Measurements from ENCODE around the gene PRR36.
"Not testable (repeated sequence)": the region's sequence is repeated elsewhere in the genome, so short reads cannot be mapped to it uniquely, and the experiment has no call there.

PRR36 gene

DNA sequence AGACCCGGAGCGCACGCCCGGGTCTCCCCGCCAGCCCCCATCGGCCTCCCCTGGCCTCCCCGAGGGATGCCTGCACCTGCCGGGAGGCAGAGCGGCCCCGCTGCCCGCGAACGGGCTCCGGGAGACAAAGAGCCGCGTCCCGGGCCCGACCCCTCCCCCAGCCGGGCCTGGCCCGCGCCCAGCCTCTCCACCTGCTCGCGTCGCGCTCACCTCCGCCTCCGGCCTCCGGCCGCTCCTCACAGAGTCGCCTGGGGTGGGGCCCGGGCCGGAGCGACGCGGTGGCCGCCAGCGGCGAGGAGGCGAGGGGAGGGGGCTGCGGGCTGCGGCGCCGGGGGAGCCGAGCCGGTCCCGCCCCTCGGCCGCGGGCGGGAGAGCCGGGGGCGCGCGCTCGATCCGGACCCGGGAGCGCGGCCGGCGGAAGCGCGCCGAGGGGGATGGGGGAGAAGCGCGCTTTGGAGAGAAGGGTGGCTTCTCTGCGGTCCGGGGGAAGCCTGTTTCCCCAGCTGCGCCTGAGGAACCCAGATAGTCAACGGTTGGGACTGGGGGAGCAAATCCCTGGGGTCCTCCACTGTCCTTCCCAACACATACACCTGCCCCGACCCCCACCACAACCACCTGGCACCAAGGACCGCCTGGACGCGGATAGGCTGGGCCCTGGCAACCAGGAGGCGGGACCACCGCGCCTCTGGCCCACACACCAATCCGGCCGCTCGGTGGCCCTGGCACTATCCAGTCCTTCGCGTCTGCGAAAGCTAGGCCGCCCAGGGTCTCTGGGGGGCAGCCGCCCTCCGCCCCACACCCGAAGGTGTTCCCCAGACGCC lies at the start of gene PRR36:
Gene PRR36 (minus strand): TSS at position 315 of the 821 bp plus-strand sequence. CDS start 701 bp downstream, outside the sequence.
- no peak for DNase-seq

DNA sequence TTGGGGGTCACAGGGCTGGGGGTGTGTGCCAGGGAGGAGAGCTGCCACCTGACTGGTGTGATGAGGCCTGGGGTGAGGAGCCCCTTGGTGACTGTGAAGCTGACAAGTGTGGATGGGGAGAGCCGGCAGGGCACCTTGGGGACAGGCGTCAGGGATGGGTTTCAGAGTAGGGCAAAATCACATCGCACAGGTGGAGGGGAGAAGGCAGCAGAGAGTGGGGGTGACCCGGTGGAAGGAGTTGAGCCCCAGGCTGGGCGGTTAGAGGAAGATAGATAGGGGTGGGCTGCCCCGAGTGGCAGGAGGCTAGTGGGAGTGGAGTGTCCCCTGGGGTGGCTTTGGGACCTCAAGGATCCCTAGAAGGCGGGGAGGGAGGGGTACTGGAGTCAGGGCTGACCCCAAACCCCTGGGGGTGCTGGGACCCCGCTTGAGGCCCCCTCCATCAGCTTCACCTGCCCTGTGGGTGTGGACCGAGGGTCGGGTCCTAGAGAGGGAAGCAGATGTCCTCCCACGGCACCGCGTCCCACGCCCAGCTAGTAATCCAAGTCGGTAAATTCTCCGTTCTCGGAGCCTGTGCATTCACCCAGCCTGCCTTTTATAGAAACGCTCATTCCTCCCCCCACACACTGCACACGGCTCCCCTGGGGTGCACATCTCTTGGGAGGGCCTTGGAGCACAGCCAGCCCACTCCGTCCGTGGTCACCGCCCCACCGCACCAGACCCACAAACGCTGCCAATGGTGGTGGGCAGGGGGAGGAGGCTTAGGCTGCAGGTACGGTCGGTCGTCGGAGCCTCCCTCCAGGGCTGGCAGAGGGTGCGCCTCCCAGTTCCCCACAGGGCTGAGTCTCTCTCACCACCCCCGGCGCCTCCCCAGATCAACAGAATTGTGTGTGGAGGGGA lies 49.4 kb upstream of the PRR36 start:
- DNase-seq: no peak

DNA sequence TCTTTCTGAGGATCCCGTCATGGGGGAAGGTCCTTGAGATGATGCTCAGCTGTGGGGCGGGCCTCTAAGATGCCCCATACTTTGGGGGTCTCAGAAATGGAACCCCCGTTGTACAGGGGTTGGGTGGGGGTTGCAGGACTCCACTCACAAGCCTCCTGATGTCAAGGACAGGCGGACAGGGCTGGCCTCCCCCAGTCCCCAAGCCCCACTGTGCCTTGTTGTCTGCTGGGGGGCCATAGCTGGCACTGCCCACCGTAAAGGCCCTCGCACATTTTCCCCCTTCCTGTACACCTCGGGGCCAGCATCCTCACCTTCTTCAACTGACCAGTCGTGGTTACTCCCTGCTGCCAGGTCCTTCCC lies 48.6 kb upstream of the PRR36 start:
- no peak for DNase-seq

DNA sequence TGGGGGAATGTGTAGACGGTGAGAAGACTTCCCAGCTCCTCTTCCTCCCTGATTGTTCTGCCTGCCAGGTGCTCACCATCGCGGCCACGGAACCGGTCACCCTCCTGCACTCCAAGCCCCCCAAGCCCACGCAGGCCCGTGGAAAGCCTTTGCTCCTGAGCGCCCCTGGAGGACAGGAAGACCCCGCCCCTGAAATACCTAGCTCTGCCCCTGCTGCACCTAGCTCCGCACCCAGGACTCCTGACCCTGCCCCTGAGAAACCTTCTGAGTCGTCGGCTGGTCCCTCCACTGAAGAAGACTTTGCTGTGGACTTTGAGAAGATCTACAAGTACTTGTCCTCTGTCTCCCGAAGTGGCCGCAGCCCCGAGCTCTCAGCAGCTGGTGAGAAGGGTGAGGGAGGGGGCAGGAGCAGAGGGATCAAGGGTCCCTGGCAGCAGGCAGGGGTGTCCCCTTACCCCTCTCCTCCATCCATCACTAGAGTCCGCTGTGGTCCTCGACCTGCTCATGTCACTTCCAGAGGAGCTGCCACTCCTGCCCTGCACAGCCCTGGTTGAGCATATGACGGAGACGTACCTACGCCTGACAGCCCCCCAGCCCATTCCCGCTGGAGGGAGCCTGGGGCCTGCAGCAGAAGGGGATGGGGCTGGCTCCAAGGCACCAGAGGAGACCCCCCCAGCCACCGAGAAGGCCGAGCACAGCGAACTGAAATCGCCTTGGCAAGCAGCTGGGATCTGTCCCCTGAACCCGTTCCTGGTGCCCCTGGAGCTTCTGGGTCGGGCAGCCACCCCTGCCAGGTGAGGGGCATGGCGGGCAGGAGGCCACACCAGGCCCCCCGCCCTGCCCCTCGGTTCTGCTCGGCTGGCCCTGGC lies 48.0 kb upstream of the PRR36 start:
- no peak for DNase-seq

DNA sequence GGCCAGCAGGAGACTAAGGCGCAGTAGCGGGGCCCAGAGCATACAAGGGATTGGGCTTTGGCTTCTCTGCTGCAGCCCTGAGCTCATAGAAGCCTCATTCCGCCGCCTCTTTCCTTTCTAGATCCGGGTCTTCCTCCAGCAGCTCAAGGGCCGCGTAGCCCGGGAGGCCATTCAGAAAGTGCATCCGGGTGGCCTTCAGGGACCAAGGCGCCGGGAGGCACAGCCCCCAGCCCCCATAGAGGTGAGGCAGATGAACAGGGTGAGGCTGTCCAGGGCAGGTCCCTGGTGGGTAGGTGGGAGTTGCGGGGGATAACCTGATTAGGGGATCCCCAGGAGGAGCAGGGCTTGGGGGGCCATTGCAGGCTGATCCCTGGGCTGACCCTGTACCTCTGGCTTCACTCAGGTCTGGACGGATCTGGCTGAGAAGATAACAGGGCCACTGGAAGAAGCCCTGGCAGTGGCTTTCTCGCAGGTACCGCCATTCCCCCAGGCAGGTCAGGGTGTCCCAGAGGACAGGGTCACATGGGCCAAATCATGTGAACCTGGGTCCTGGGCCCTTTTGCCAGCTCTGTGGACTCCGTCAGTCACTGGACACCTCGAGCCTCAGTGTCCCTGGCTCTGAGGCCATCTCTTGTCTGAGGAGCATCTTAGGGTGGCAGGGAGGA lies 47.2 kb upstream of the PRR36 start:
- DNase-seq: no peak

DNA sequence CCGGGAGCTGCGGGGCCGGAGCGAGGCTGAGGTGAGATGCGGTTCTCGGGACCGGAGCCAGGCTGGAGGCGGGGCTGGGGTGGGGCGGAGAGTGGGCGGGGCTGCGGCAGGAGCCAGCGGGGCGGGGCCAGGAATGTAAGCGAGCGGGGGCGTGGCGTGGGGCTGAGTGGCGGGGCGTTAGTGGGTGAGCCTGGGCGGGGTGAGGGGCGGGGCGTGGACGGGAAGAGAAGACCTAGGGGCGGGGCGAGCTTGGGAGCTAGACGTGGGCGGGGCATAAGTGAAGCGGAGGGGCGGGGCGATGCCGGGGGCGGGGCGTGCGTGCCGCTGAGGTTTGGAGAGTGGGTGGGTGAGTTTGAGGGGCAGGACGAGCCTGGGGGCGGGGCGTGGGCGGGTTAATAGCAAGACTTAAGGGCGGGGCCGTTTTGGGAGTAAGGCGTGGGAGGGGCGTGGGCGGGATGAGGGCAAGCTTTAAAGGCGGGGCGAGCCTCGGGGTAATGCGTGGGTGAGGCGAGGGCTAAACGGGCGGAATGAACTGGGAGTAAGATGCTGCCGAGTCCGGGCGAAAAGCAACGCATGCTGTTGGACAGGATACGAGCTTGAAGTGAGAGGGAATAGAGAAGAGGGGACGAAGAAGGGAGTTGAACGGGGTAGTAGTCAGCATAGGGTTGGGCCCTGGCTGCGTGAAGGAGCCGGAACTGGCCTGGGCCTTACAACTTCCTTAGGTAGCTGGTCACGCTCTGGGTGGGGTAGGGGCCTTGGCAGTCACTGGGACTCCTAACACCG lies 46.5 kb upstream of the PRR36 start:
- DNase-seq: peak; percentile 95

DNA sequence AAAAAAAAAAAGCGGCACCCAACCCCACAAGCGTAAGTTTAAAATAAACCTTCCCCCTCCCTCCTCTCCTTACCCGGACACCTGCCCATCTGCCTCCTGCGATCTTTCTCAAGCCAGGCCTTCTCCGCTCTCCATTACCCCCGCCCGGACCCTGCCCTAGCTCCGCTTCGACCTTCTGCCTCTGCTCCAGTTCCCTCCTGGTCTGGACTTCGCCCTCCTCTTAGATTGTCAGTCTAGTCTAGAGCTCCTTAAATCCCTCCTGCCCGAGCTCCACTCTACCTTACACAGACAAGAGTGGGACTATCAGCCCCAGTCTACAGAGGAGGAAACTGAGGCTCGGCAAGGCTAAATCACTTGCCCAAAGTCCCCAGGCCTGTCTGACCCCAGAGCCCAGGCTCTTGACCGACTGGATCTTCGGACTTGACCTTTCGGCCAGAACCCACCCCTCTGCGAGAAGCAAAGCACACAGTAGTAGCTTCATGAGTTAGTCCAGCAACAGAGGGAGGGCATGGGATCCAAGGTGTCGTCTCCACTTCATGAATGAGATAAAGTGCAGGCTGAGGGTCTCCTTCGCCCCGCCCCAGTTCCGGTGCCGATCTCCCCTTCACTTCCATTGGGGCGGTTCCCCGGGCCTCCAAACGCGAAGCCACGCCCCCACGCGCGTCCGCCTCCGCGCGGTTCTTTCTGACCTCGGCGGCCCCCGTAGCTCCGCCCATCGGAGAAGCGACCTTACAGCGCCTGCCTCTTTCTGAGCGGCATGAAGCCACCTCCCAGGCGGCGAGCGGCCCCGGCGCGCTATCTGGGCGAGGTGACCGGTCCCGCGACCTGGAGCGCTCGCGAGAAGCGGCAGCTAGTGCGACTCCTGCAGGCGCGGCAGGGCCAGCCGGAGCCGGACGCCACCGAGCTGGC lies 45.7 kb upstream of the PRR36 start, which contains the start of gene SNAPC2:
Gene SNAPC2 (plus strand): TSS at position 729 of the 909 bp plus-strand sequence. CDS start 29 bp downstream, at position 758.
- peak; percentile 94 for DNase-seq

DNA sequence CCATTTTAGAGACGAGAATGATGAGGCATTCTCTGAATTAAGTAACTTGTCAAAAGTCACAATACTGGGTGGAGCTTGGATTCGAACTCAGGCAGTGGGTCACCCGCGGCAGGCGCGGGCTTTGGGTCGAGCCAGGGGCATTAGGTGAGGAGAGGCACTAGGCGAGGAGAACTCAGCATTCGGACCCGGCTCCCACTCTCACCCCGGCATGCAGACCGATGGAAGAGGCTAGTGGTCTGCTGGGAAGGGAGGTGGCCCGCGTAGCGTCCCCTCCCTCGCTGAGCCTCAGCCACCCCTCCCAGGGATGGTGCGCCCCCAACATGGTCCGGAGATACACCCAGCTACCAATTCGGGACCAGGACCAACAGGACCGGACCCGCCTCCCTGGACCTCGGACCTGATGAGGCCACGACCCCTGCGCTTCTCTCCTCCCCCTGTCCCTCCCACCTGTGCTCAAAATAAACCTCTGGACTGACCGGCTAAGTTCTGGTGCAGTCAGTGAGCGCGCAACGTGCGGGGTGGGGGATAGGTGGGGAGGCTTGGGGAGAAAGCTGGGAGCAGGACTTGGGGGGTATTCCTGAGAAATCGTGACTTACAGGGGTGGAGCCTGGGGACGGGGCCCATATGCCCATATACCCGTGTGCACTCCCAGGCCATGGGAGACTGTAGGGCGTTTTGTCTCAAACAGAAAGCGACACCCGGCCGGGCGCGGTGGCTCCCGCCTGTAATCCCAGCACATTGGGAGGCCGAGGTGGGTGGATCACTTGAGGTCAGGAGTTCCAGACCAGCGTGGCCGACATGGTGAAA lies 44.6 kb upstream of the PRR36 start:
- DNase-seq: peak; percentile 29

DNA sequence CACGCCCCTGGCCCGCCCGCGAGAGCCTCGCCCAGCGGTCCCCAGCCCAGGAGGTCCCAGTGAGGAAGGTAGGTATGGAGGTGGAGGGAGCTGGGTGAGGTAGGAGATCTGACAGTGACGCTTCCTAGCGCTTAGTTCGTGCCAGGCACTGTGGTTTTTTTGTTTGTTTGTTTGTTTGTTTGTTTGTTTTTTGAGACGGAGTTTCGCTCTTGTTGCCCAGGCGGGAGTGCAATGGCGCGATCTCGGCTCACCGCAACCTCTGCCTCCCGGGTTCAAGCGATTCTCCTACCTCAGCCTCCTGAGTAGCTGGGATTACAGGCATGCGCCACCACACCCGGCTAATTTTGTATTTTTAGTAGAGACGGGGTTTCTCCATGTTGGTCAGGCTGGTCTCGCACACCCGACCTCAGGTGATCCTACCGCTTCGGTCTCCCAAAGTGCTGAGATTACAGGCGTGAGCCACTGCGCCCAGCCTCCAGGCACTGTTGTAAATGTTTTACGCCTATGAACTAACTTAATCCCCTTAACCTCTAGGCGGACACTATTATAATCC lies 43.9 kb upstream of the PRR36 start:
- not testable (repeated sequence) for DNase-seq

DNA sequence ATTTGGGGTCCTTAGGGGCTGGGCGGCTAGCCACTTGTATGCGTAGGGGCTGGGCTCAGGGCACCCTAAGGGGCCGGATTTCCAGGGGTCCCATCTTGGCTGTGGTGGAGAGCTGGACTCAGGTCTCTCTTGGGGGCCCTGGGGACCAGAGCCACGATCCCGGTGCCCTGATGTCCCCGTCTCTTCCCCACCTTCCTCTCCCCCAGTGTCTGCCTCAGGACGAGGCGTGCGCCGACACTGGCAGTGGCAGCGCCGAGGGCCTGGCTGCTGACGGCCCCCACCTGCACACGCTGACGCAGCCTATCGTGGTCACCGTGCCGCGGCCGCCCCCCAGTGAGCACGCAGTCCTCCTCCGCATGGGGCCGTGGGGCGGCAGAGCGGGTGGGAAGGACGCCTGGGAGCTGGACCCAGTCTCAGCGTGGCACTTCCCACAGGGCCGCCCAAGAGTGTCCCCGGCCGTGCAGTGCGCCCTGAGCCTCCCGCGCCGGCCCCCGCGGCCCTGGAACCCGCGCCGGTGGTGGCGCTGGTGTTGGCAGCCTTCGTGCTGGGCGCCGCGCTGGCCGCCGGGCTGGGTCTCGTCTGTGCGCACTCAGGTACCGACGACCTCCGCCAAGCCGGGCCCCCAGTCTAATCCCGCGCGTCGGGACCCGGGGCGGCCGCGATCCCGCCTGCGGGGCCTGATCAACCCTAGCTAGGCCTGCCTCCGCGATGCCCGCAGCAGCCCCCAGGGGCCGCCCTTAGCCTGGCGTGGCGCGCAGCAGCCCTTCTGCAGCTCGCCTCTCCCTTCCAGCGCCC lies 43.3 kb upstream of the PRR36 start:
- DNase-seq: peak; percentile 76

DNA sequence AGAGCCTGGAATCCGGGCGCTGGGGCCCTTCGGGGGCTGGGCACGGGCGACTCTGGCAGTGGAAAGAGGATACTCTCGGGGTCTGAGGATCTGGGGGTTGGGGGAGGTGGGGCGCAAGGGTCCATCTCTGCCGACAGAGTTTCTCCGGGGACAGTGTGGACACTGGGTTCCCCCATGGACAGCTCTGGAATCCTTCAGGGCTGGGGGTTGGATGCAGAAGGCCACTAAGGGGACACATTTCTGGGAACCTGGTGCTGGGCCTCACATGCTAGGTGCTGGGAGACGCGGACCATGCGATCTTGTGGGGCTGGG lies 42.7 kb upstream of the PRR36 start:
- no peak for DNase-seq

DNA sequence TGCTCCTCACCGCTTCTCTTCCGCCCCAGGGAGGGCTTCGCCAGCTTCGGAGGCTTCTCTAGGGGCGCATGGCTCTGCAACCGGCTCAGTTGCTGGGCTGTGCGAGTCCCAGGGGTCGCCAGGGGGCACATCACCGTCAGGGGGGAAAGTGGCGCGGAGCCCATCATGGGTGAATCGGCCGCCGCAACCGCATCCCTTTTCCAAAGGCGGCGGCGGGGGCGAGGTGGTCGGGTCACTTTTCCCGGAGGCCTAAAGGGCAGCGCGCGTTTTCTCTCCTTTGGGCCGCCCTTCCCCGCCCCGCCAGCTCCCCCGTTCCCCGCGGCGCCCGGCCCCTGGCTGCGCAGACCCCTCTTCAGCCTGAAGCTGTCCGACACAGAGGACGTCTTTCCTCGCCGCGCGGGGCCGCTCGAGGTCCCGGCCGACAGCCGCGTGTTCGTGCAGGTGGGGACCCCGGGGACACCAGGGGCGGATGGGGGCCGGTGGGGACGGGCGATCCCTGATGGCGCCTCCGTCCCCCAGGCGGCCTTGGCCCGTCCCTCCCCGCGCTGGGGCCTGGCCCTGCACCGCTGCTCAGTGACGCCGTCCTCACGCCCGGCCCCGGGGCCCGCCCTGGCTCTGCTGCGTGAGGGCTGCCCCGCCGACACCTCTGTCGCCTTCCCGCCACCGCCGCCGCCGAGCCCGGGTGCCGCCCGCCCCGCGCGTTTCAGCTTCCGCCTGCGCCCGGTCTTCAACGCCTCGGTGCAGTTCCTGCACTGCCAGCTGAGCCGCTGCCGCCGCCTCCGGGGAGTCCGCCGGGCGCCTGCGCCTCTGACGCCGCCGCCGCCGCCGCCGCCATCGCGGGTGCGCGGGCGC lies 42.1 kb upstream of the PRR36 start:
- peak; percentile 31 for DNase-seq

DNA sequence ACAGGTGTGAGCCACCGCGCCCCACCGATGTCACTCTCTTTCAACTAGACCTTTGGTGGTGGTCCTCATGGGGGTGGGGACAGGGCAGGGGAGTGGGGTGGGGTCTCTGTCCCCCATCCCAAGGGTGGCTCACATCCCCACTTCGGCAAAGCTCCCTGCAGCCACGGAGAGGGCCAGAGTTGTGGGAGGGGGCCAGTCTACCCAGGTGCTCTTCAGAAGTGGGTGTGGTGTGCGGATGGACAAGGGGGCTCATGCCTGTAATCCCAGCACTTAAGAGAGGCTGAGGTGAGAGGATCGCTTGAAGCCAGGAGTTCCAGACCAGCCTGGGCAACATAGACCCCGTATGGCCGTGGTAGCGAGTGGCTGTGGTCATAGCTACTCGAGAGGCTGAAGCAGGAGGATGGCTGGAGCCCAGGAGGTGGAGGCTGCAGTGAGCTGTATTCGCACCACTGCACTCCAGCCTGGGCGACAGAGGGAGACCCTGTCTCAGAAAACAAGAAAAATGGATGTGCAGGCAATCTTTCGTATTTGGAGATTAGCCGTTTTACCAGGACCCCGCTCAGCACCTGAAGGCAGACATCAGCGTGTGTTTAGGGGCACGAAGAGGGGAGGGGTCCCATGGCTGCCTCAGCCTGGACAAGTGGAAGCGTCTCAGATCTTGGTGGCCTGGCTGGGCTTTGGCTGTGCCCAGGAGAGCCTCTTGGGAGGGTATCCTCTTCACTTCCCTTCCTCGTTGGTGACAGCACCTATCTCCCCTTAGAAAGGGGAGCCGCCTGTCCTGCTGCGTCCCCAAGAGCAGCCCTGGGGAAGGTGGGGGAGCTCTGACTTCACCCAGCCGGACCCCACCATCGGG lies 41.3 kb upstream of the PRR36 start:
- DNase-seq: no peak

DNA sequence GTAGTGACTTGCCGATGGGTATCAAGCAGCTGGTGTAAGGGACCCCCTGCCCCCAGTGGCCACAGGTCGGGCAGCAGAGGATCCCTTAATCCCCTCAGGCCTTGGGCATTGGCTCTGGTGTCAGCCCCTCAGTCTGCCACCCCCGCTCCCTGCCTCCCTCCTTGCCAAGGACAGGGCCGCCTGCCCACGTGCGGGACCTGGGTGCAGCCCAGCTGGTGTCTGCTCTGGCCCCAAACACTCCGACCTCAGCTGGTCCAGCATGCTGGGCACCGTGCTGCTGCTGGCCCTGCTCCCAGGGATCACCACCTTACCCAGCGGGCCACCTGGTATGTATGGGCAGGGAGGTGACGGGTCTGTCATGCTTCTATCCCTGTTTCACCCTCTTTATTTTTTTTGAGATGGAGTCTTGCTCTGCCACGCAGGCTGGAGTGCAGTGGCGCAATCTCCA lies 40.4 kb upstream of the PRR36 start, which contains the start of gene TGFBR3L:
Gene TGFBR3L (plus strand): TSS at position 233 of the 448 bp plus-strand sequence.
- DNase-seq: no peak

DNA sequence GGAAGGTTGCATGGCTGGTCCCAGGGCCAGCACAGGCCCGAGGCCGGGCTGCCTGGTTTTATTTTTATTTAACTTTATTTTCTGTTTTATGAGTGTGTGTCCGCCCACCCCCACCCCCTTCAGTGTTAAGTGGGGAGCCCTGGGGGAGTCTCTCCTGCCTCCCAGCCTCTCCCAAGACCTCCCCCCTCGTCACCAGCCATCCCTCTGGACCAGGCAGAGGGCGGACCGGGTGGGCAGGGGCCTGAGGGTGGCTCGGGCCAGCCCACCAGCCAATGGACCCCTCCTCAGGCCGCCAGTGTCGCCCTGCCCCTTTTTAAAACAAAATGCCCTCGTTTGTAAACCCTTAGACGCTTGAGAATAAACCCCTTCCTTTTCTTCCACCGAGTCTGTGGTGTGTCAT lies 39.9 kb upstream of the PRR36 start:
- DNase-seq: no peak

DNA sequence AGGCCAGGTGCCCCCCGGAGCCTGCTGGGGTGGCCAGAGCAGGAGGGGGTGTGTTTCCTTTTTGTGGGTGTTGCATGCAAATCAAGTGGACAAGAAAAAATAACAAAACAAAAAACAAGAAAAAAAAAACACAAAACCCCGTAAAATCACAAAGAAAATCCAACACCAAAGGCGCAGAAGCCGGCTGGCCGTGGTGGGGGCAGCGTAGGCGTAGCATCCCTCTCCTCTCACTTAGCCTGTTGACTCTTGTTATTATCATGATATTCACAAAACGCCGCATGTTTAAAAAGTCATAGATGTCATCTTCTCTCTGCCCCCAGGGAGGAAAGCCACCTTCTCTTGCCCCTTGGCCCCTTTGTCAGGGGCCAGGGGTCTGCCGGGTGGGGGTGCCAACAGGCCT lies 39.5 kb upstream of the PRR36 start:
- no peak for DNase-seq
